ENCODE results near the gene OBSL1.

Gene OBSL1

DNA sequence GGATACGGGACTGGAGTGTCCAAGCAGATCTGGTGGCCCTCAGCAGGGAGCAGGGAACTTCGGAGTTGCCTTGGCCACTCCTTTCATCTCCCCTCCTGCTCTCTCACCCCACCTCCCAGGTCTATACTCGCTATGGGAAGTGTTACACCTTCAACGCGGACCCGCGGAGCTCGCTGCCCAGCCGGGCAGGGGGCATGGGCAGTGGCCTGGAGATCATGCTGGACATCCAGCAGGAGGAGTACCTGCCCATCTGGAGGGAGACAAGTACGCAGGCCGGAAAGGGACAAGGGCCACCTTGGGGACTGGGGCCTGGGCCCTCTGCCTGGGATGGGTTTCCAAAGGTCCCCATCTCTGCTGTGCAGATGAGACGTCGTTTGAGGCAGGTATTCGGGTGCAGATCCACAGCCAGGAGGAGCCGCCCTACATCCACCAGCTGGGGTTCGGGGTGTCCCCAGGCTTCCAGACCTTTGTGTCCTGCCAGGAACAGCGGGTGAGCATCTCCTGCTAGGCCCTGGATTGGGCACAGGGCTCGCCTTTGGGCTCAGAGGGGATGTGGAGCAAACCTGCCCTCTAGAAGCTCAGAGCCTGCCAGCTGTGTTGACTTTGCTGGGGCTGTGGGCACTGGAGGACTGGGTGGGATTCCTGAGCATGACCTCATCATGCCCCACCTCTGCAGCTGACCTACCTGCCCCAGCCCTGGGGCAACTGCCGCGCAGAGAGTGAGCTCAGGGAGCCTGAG, 39.5 kb downstream of the OBSL1 start:
- no peak for DNase-seq (ENCODE audit: low read depth, low spot score)

DNA sequence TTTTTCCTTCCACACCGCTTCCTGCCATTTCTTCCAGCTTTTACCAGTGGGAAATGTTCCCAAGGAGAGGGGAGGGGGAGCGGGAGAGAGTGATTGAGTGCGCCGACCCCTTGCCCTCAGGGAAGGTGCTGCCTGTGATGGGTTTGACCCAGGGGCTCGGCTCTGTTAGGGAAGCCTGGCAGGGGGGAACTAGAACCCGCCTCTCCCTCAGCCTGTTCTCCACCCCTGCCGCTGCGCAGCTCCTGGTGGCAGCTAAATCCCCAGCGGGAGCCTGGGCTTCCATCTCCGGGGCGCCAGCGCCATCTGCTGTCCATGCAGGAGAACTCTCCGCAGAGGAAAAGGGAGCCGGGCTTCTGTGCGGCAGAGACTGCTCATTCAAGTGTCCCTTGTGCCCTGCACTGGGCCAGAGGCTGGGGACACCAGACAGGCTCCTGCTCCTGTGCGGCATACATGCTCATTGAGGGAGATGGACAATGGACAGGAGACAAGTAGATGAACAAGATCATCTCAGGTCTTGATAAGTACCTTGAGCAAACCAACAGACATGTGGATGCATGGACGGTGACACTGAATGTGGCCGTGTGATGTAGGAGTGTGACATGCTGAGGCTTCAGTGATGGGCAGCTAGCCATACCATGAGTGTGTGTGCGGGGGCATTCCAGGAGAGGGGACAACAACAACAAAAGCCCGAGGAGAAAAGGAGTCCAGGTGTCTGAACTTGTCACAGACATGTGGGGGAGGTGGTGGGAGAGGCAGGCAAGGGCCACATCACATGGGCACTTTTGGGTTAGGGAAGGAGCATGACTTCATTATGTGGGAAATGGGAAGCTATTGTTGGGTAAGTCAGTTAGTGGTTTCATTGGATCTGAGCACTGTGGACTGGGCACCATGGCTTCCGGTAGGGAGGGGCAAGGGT, 41.0 kb downstream of the OBSL1 start:
- DNase-seq (ENCODE audit: low read depth, low spot score): peak; percentile 93

DNA sequence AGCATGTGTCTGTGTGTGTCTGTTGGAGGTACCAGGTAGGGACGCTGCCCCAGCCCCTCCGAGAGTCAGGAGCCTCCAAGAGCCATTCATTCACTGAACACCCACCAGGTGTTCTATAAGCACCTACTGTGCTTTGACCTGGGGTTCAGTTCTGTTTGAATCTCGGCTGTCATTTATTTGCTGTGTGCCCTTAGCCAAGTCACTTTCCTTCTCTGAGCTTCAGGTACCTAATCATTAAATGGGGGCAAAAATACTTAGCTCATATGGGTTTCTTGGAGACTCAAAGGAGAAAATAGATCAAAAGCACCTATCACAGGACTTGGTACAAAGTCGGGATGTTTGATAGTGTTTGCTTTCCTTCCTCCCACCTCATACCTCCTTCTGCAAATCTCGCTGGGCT, 43.9 kb downstream of the OBSL1 start:
- DNase-seq (ENCODE audit: low read depth, low spot score): no peak

DNA sequence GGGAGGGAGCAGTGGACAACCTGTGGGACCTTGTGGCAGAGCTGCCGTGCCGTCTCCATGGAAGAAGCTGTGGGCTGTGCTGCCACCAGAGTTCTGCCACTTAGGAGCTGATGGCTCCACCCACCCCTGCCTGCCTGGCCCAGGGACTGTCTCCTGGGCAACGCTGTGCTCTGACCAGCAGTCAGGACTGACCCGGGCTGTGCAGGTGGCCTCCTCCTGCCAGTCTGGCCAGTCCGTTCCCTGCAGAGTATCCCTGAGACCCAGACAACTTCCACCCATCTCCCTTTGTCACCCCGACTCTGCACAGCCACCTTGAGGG, 44.3 kb downstream of the OBSL1 start:
- DNase-seq (ENCODE audit: low read depth, low spot score): no peak

DNA sequence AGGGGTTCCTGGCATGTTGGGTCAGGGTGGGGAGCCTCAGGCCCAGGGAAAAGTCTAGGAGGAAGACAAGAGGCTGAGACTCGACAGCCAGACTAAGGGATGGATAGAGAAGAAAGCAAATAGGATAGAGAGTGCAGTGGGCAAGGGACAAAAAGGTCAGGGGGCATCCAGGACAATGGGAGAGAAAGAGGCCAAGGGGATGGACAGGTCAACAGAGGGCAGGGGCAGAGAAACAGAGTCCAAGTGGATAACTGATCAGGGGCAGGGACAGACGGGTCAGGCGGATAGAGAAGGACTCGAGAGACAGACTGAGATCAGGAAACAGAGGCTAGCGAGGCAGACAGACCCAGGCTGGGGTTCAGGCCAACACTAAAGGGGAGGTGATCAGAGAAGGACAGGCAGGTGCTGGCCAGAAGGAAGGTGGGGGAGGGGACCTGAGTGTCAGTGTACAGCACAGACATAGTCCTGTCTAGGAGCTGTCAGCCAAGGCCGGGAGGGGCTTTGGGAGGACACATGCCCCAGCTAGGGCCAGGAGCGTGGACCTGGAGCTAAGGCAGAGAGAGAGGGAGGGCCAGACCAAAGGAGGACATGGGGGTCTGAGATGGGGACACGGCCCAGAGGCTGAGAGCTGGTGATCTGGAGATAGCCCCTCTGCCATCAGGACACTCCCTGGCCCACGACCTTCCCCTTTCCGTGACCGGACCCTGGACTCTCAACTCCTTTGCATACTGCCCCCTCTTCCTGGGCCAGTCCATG, 44.8 kb downstream of the OBSL1 start:
- no peak for DNase-seq (ENCODE audit: low read depth, low spot score)

DNA sequence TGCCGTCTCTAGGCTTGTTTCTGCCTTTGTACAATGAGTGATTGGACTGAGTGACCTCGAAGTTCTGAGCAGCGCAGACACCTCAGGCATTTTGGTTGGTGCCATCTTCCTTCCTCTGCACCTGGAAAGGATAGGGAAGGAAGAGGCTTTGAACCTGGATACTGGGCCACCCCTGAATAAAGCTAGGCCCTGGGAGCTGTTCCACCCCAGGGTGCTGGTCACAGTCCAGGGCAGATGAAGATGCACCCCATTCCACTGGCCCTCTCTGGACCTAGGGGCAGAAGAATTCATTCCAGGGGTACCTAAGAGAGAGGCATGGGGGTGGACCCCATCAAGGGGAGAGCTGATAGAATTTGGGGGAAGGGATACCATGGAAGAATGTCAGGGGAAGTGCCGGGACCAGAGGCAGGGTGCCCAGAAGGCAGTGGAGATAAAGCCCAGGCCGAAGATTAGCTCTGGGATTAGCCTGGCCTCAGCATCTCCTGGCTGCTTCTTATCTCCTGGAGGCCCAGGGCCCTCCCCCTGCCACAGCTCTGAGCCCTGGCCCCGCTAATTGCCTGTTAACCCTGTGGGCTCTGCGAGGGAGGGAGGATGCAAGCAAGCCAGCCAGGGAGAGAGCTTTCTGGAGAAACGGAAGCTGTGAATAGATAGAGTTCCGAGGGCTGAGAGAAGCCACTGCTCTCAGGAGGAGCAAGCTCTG, 45.7 kb downstream of the OBSL1 start:
- DNase-seq (ENCODE audit: low read depth, low spot score): peak; percentile 39

DNA sequence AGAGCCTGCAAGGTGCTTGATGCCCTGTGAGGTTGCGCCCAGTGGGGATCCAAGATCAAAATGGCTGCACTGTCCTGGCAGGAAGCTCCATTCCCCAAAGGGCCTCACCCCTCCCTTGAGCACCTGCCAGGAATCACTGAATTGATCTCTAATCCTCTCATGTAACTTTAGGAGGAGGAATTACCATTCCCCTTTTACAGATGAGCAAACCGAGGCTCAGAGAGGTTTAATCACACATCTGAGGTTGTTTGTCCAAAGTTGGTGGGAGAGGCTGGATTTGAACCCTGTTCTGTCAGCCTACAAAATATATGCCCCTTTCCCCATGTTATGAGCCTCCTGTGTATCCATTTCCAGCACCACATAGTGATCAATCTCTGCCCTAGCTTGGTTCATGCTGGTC, 46.5 kb downstream of the OBSL1 start:
- DNase-seq (ENCODE audit: low read depth, low spot score): no peak

DNA sequence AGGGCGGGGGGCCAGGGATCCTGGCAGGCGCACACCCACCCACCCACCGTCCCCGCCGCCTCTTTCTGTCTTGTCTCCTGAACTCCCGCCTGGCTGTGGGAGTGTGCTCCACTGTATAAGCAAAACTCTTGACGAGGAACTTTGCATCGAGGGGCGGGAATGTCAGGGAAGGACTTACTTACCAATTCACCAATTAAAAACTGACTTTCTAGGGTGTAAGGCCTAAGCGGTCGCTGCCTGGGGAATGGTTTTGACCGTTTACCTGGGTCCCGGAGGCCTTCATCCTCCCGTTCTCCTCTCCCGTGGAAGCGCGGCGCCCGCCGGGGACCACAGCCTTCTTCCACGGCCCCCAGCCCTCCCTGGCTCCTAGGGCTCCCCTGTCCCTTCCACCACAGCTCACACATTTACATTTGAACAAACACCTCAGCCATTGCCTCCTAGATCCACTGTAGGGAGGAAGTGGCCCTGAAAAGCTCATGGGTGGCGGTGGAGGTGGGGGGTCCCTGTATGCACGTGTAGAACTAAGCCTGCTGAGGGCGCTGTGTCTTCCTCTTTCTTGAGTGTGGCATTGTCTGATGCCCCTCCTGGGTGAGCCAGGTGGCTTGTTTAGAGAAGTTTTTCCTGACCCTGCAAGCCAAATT, 48.2 kb downstream of the OBSL1 start:
- DNase-seq (ENCODE audit: low read depth, low spot score): peak; percentile 18

DNA sequence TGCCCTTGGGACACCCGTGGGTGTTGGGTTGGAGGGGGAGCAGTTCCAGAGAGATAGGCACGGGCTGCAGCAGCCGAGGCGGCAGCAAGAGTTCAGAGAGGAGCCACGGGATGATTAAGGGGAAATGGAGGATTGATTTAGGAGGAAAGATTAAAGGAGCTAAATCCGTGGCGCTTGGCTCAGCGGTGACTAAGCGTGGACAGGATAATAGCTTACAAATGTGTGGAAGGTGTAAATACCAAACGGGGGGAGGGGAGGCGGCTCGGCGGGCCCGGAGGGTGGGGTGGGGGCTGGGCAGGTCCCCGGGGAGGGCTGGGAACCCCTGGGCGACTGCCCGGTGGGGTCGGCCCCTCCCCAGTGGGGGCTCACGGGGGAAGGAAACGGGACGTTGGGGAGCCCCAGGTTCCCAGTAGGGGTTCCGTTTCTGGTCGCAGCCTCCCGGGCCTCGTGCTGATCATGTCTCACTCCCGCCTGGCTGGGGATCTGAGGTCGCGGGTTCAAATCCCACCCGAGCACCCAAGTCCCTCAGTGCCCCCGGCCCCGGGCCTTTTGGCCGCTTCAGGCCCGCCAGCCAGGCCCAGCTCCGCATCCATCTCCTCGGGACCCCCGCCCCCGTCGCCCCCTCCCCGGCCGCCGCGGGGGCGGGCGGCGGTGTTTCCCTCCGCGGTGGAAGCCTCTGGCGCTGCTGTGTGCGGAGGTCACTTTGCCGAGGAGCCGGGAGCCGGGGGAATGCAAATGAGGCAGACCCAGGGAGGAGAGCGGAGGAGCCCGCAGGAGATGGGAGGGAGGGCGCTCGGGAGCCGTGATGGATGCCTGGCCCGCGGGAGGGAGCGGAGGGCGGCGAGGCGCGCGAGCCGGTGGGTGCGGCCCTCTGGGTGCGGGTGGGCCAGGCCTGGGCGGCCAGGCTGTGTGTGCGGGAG, 49.0 kb downstream of the OBSL1 start:
- peak; percentile 74 for DNase-seq (ENCODE audit: low read depth, low spot score)

DNA sequence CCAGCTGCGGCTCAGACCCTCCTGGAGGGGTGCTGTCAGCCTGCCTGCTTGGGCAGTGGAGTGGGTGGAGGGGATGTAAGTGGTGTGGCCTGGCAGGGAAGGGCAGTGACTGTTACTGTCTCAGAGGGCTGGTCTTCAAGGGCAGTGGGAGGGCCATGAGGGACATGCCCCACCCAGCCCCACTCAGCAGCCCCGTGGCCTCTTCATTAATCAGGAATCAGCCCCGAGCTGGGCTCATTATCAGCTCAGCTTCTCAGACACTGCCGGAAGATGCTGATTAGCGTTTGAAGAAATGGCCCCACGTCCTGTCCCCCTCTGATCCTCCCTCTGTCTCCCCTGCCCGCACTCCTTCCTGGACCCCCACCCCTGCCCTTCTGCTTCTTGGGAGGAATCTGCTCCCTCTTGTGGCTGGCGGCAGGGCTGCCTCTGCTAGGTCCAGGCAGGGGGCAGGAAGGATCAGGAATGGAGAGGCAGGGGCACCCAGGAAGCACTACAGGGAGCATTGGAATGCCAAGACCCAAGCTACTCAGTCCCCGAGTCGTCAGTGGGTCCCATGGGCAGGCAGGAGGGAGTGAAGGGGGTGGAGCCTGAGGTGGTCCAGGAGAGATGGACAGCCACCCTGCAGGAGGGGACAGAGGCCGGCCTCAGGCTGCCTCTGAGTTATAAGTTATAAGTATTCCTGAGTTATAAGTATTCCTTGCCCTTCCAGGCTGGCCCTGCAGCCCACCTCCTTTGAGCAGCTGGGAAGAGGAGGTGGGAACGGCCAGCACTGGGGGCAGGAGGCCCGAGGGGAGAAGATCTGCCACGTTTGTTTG, 50.1 kb downstream of the OBSL1 start:
- DNase-seq (ENCODE audit: low read depth, low spot score): peak; percentile 80

DNA sequence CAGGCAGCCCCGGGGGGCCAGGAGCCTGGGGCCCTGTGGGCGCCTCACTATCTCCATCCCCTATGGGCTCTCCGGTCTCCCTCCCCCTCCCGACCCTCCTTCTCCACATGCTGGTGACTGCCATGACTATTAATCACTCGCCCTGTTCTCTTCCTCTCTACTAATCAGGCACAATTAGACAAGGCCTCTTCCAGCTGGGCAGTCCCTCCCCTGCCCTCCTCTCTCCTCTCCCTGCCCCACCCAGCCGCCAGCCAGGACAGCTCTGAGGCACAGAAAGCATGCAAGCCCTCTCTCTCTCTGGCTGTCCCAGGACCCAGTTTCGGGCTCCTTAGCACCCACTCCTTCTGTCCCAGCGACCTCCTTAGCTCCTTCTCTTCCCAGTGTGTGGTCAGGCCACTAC, 51.3 kb downstream of the OBSL1 start:
- no peak for DNase-seq (ENCODE audit: low read depth, low spot score)

DNA sequence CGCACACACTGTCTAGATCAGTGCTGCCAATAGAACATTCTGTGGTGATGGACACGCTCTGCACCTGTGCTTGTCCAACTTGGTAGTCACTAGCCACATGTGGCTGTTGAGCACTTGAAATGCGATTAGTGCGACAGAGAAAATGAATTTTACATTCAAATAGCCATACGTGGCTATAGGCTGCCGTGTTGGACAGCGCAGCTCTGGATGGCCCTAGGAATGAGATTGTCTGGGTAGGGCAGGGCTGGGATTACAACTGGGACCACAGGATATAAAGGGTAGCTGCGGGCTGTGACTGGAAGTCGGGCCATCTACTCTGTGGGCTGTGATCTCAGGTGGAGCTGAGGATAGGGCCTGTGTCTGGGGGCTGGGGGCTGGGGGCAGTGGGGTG, 51.8 kb downstream of the OBSL1 start:
- DNase-seq (ENCODE audit: low read depth, low spot score): no peak

DNA sequence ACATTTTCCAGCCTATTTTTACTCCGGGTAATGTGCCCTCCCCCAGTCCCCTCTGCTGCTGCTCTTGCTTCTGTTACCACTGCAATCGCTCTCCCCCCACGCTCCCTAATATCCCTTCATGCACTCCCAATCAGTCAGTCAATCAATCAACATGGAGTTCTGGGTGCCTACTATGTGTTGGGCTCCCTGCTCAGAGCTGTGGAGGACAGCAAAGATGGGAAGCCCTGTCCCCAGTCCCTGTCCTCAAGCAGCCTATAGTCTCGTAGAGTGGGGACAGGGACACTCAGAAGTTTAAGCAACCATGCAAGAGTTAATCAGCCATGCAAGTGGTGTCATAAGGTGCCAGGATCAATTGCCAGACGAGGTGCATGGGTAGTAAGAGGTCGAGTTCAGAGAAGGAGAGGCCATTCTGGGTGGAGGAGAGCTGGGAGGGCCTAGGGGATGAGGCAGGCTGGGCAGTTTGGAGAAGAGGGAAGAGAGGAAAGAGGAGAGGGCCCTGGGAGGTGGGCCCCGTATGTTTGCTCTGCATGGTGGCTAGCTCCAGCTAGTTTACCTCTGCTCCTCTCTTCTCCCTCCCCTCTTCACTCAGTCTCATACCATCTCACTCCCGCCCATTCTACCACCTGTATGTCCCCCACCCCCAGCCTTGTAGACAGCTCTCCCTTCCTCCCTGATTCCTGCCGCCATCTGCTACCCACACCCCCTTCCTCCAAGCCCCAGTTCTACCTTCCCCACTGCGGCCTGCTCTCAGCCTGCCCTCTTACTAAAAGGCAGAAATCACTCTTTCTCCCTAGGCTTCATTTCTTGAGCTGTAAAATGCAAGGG, 53.2 kb downstream of the OBSL1 start:
- no peak for DNase-seq (ENCODE audit: low read depth, low spot score)

DNA sequence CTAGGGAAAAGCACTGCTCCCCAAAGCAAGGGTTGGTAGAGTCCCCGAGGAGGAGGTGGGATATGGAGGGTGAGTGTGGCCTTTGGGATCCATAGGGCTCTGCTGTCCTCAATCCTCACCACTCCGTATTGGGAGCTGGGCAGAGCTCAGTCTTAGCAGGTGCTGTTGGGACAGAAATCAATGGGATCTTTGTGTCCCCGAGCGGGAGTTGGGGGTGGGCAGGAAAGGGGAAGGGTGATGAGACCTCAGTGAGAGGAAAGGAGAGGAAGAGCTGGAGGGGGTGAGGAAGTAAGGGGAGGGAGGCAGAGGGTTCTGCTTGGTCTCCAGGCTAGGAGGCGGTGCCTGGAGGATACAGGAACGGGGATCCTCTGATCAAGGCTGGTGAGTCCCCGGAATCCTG, 54.5 kb downstream of the OBSL1 start:
- no peak for DNase-seq (ENCODE audit: low read depth, low spot score)

DNA sequence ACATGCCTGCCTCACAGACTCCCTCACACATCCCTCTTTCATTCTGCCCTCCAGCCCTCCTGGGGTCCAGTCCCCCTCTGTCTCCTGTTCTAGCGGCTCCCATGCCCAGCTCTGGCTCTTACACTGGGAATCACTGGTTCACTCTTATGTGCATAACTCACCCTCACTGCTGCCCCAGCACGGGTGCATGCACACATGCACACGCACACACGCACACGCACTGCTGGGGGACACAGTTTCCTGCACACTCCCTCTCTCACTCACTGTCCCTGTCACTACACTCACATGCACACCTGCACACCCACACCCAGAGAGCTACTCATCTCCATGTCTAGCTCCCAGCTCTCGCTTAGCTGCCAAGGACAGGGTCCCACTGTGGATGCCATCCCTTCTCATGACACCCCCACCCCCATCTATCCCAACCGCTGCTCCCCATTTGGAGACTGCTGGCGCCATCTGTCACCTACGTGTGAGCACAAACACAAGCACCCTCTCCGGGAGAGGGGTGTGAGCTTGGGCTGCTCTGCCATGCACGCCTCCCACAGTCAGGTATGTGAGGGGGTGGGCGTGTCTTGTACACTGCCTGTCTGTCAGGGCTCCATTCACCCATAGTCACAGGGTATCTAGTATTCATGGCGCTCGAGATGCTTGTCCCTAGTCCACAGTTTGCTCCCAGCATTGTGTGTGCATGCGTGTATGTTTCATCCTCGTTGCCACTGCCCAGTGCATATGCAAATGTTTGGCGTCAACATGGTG, 55.3 kb downstream of the OBSL1 start:
- DNase-seq (ENCODE audit: low read depth, low spot score): no peak

DNA sequence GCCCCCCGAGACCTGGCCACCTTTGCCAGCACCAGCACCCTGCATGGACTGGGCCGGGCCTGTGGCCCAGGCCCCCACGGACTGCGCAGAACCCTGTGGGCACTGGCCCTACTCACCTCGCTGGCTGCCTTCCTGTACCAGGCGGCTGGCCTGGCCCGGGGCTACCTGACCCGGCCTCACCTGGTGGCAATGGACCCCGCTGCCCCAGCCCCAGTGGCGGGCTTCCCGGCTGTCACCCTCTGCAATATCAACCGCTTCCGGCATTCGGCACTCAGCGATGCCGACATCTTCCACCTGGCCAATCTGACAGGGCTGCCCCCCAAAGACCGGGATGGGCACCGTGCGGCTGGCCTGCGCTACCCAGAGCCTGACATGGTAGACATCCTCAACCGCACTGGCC, 56.5 kb downstream of the OBSL1 start:
- no peak for DNase-seq (ENCODE audit: low read depth, low spot score)

DNA sequence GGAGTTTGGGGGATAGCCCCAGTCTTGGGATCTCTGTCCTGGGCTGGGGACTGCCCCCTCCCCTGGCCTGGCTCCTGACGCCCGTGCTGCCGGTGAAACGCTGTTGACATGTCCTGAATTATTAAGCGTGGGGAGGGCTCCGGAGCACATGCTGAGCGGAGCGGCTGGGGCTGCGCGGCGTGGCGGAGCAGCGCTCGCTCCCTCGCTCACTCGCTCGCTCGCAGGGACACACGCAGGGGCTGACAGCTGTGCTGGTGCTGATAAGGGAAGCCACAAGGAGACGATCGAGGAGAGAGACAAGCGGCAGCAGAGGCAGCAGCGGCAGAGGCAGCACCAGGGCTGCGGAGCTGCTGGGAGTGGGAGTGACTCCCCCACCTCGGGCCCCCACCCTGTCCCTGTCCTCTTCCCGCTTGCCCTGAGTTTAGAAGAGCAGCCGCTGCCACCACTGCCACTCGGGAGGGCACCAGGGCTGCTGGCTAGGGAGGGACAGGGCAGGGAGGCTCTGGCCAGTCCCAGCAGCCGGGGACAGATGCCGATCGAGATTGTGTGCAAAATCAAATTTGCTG, 57.1 kb downstream of the OBSL1 start, which contains the start of gene ASIC4:
TSS of gene ASIC4 (plus strand) at position 287 of the 566 bp plus-strand sequence. CDS start at position 530, 243 bp downstream.
- DNase-seq (ENCODE audit: low read depth, low spot score): peak; percentile 38
